Measurements from ENCODE around the gene DDX52.
"Not testable (repeated sequence)": the region's sequence is repeated elsewhere in the genome, so short reads cannot be mapped to it uniquely, and the experiment has no call there.

Gene DDX52

GRCh38 chr17:37650419-37651003 is 7.3 kb upstream of the DDX52 start:
- no peak for DNase-seq (ENCODE audit: low read depth)

GRCh38 chr17:37648555-37648954 is 5.3 kb upstream of the DDX52 start:
- DNase-seq (ENCODE audit: low read depth), result no peak

GRCh38 chr17:37647856-37648255 is 4.6 kb upstream of the DDX52 start:
- no peak for DNase-seq (ENCODE audit: low read depth)

- no peak for DNase-seq (ENCODE audit: low read depth)
Measured at GRCh38 chr17:37643869-37644268, 623 bp upstream of the DDX52 start.

GRCh38 chr17:37642681-37643080 is 565 bp downstream of the DDX52 start:
- DNase-seq (ENCODE audit: low read depth), result no peak

GRCh38 chr17:37640015-37640414 is 3.2 kb downstream of the DDX52 start:
- no peak for DNase-seq (ENCODE audit: low read depth)

GRCh38 chr17:37637956-37638355 is 5.3 kb downstream of the DDX52 start:
- no peak for DNase-seq (ENCODE audit: low read depth)

- not testable (repeated sequence) for DNase-seq (ENCODE audit: low read depth)
Measured at GRCh38 chr17:37616430-37616829, 26.8 kb downstream of the DDX52 start.

- no peak for DNase-seq (ENCODE audit: low read depth)
Measured at GRCh38 chr17:37614823-37615222, 28.4 kb downstream of the DDX52 start.

- DNase-seq (ENCODE audit: low read depth), result no peak
Measured at GRCh38 chr17:37614391-37614790, 28.9 kb downstream of the DDX52 start.

- DNase-seq (ENCODE audit: low read depth), result no peak
Measured at GRCh38 chr17:37610971-37611370, 32.3 kb downstream of the DDX52 start.

GRCh38 chr17:37610041-37610420 is 33.2 kb downstream of the DDX52 start:
- not testable (repeated sequence) for DNase-seq (ENCODE audit: low read depth)

- peak; percentile 91 for DNase-seq (ENCODE audit: low read depth)
Measured at GRCh38 chr17:37609170-37610040, 33.8 kb downstream of the DDX52 start, which contains the start of gene SYNRG. Gene SYNRG (minus strand): TSS chr17:37609418. CDS start chr17:37609355, 63 bp downstream.

- no peak for DNase-seq (ENCODE audit: low read depth)
Measured at GRCh38 chr17:37608351-37609169, 34.7 kb downstream of the DDX52 start.

GRCh38 chr17:37607637-37608331 is 35.5 kb downstream of the DDX52 start:
- DNase-seq (ENCODE audit: low read depth), result no peak

- peak; percentile 20 for DNase-seq (ENCODE audit: low read depth)
Measured at GRCh38 chr17:37605813-37606505, 37.3 kb downstream of the DDX52 start.

- no peak for DNase-seq (ENCODE audit: low read depth)
Measured at GRCh38 chr17:37605081-37605480, 38.2 kb downstream of the DDX52 start.

- no peak for DNase-seq (ENCODE audit: low read depth)
Measured at GRCh38 chr17:37604556-37604955, 38.7 kb downstream of the DDX52 start.

GRCh38 chr17:37598145-37598544 is 45.1 kb downstream of the DDX52 start:
- DNase-seq (ENCODE audit: low read depth), result no peak

GRCh38 chr17:37592291-37592690 is 51.0 kb downstream of the DDX52 start:
- no peak for DNase-seq (ENCODE audit: low read depth)

- no peak for DNase-seq (ENCODE audit: low read depth)
Measured at GRCh38 chr17:37585066-37585465, 58.2 kb downstream of the DDX52 start.
